Stimulated activated CD4-positive, alpha-beta T cell treated with anti-CD3 and anti-CD28 coated beads, Interleukin-2, amount 100 ng/mL, for 4 hours (primary cell): ENCODE results near the gene GPX3.

Source experiments
- DNase-seq: peaks from one replicate; pipeline ENCODE4 v3.0.0-alpha.2; 2020; ENCODE audit warnings: low read depth

Gene GPX3

DNA sequence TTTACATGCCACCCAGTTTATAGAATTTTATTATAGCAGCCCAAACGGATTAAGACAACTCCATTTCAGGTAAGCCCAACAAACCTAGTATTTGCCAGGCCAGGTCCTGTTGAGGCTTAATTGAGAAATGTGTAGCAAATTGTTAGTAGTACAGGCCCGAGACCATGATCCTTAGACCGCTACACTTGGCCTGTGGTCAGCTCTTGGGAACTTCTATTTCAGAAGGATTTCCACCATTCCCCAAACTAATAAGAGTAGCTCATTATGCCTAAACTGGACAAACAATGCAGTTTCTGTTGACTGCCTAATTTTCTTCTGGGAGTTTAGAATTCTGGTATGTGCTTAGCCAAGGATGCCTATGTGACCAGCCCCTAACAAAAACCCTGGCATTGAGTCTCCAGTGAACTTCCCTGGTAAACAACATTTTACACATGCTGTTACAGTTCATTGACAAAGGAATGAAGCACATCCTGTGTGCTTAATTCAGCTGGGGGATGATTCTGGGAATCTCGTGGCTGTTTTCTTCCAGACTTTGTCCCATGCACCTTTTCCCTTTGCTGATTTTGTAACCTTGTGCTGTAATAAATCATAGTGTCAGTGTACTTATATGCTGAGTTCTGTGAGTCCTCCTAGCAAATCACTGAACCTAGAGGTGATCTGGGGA lies 5.6 kb upstream of the GPX3 start:
- DNase-seq: no peak

DNA sequence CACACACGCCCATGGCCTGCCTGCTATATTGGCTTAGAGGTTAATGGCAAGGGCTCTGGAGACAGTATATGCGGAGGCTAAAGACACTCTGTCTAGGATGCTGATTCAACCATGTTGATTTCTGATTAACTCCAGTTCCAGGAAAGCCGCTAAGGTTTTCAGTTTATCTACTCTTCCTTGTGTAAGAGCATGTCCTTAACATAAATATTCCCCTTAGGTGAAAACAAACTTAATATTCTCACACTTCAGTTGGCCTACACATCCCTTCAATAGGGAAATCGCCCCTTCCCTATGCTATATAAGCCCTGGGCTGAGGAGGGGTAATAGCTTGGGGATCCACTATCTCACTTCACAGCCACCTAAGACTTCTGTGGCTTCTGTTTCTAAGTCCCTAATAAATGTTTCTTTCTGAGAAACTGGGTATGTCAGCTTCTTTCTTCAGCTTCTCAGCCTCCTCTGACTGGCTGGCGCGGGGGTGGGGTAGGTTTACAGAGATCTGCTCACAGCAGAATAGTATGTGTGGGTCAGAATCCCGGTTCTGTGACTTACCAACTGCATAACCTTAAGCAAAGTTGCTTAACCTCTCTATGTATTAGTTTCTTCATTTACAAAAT lies 4.3 kb upstream of the GPX3 start:
- no peak for DNase-seq

DNA sequence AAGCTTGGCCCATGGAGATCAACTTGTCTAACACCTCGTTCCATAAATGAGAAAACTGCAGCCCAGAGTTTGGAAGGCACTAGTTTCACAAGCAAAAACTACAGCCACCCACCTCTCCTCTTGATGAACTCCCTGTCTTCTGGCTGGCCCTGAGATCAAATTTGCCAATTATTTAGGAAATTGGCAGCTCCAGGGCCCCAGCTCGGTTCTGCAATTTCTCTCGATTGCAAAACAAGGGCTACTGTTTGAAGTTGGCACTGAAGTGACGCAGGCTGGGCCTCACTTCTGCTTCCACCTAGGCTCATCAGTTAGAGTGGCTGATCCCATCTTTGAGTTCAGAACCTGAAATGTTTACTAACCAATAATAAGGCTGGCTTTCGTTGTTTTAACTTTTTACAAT lies 3.7 kb upstream of the GPX3 start:
- DNase-seq: no peak

DNA sequence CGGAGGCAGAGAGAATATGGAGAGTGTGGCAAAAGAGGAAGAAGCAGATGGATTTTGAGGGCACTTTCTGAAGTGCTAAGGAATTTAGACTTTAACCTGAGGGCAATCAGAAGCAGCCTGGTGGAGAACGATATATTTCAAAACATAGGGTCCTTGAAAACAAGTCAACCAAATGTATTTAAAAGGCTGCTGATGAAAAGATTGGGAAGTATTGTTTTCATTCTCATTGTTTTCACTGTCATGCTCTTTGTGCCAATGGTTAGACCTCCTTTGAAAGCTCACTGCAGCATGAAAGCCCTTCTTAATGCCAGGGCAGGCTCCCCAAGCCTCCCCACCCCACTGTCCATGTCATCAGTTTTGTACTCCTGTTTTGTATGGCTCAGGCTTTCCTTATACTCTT lies 2.5 kb upstream of the GPX3 start:
- no peak for DNase-seq

DNA sequence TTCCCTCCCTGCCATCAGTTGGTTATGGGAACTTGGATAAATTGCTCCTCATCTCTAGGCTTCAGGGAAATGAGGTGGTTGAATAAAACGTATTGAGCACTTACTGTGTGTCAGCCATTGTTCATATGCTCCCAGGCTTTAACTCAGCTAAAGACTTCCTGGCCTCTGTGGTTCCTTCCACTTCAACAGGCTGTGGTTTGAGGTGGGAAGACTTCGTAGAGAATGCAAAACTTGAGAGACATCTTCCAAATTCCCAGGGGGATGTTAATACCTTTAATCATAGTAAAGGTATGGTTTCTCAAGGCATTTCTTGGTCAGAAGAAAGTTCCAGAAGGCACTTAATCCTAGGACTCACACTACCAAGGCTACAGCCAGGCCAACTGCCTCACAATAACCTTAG lies 1.5 kb upstream of the GPX3 start:
- no peak for DNase-seq

DNA sequence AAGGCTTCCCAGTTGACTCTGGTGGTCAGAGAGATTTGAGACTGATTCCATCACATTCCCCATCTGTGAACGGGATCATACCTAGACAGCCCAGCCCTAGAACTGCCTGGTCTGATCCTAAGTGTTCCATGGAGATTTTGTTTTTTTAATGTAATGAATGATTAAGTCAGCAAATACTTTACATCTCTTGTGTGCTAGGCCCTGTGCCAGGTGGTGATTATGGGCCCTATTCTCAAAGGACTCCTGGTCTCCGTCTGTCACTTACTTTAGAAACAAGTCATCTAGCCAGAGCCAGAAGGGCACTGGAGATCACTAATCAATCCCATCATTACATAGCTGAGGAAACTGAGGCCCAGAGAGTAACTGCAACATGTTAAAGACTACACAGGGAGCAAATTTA lies 1.1 kb upstream of the GPX3 start:
- no peak for DNase-seq

DNA sequence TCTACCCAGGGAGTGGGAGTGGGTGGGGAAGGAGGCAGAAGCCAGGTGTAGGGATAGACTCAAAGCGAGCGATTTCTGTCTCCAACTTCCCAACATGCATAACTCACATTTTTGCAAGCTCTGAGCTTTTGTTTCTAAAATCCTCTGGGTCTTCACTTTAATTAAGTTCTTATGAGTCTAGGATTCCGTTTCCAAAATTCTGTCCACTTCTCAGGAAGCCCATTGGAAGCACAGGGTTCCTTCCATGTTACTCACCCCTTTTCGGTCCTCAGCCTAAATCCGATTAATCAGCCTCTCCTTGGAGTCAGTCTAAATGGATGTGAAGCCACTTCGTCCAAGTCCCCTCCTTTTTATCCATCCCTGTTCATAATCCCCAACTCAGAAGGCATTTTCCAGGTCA lies 1.4 kb downstream of the GPX3 start:
- DNase-seq: no peak

DNA sequence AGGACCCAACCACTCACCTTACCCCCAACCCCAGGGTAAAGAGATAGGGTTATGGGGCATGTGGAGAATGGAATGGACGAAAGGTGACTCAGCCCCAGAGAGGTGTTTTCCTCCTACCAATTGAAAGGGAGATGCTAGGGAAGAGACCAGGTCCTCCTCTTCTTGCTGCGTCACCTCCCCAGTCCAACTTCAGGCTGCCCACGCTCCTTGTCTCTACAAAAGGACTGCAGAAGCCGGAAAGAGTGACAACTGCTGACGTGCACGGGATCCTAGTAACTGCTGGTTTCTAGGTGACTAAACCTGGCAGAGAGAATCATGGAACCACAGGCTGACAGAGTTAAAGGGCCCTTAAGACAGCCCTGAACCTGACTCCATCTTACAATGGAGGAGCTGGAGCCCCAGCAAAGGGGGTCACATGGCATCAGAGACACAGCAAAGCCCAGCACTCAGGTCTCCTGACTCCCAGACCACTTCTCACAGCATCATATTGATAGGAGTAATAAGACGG lies 2.2 kb downstream of the GPX3 start:
- no peak for DNase-seq

DNA sequence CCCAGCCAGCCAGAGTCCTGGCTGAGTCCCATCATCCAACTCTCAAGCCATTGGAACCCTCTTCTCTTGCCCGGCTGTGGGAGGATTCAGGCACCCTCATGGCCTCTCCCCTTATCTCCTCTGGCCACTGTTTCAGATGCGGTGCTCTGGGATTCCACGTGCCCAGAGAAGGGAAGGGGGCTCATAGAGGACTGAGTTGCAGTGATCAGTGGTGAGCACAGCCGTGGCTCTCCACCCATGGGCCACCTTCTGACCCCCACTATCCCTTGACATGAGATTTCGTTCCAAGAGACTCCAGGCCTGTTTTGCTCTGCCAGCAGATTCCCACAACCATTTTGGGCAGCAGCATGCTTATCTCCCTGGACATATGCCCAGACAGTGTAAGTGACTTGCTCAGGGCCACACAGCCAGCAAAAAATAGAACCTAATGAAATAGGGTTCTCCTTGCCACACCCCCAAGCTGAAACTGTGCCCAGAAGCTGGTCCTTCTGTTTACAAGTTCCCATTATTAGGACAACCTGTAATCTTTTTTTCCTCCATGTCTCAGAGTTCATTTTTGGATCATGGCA lies 2.7 kb downstream of the GPX3 start:
- no peak for DNase-seq

DNA sequence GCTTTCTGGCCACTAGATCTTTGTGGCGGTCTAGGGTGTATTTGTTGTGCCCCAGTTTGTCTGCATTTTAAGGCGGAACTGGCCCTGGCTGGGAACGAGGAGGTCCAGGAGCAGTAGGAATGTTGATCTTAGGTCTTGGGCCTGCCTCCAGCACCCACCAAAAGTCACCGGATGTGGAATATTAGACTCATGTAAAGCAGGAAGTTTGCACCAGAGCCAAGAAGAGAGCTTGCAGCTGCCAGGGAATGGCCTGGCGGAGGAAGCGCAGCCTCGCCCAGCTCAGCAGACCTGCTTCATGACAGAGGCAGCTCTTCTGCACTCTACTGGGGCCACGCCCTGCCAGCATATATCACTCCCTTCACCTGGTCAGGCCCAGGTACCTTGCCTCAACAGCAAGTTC lies 3.3 kb downstream of the GPX3 start:
- DNase-seq: no peak

DNA sequence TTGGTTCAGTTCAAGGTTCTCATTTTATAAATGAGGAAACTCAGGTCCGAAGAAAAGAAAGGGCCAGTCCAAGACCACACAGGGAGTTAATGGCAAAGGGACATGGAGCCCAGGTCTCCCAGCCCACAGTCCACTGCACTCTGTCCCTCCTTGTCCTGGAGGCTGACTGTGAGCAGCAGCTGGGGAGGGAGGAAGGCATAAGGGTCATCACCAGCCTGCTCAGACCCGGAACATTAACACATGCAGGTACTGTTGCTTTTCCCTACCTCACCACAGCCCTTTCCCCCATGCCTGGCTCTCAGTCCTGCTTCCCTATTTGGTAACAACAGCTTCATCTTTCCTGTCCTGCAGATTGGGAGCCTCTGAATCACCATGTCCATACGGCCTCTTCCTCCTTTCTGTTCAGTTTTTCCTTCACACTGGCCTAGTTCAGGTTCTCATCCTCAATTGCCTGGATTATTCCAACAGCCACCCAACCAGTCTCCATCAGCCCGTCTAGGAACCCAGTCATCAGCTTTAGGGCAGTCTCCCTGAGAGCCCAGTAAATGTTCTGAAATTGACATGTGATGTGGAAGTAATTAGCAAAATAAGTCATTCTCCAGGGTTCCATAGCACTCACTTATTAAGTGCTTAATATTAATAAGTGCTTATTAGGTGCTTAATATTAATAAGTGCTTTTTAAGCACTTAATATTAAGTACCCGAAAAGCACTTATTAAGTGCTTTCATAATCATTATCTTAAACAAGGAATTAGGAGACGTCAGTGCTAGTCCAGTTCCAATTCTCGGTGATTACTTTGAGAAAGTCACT lies 4.3 kb downstream of the GPX3 start:
- DNase-seq: no peak

DNA sequence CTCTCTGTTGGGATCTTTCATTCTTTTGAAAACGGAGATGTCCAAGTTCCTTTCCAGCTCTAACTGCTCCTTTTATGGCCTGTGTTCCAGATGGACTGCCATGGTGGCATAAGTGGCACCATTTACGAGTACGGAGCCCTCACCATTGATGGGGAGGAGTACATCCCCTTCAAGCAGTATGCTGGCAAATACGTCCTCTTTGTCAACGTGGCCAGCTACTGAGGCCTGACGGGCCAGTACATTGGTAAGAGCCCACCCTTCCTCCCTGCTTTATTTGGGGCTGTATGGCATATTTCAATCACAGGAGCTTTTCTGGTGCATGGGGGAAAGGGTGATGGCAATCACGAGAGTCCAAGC lies 4.8 kb downstream of the GPX3 start:
- DNase-seq: no peak

DNA sequence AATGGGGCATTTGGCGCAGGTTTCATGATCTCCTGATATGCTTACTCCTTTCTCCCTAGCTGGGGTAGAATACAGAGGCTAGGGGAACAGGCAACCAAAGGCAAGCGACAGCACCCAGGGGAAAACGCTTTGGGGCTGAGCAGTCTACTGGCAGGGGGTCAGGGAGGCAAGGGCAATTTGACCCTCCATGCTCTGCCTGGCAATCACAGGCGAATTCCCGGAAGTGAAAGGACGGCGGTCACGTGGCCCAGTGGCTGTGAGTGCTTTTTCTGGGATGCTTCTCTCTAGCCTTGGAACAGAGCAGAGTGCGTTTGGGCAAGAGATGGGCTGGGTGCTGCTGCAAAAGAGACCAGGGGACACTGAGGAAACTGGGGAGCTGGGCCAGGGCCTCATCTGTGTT lies 5.7 kb downstream of the GPX3 start:
- DNase-seq: no peak

DNA sequence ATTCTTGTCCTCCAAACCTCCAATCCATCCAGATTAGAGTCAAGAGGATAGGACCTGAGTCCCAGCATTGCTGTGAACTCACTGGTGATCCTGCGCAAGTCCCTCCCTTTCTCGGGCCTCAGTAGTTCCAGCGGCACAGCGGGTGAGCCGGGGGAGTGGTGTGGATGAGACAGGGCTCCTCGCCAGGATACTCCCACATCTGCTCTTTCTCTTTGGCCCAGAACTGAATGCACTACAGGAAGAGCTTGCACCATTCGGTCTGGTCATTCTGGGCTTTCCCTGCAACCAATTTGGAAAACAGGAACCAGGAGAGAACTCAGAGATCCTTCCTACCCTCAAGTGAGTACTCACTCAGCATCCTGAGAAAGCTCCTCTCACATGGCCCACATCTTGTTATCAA lies 6.3 kb downstream of the GPX3 start:
- no peak for DNase-seq

DNA sequence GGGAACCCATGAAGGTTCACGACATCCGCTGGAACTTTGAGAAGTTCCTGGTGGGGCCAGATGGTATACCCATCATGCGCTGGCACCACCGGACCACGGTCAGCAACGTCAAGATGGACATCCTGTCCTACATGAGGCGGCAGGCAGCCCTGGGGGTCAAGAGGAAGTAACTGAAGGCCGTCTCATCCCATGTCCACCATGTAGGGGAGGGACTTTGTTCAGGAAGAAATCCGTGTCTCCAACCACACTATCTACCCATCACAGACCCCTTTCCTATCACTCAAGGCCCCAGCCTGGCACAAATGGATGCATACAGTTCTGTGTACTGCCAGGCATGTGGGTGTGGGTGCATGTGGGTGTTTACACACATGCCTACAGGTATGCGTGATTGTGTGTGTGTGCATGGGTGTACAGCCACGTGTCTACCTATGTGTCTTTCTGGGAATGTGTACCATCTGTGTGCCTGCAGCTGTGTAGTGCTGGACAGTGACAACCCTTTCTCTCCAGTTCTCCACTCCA lies 7.6 kb downstream of the GPX3 start:
- no peak for DNase-seq

DNA sequence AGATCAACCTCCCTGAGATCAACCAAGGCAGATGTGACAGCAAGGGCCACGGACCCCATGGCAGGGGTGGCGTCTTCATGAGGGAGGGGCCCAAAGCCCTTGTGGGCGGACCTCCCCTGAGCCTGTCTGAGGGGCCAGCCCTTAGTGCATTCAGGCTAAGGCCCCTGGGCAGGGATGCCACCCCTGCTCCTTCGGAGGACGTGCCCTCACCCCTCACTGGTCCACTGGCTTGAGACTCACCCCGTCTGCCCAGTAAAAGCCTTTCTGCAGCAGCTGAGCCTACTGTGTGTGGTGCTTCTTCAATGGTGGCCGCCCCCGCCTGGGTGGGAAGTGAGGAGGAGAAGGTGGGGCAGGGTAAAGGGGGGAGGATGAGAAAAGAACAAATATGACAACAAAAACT lies 8.3 kb downstream of the GPX3 start:
- DNase-seq: no peak

DNA sequence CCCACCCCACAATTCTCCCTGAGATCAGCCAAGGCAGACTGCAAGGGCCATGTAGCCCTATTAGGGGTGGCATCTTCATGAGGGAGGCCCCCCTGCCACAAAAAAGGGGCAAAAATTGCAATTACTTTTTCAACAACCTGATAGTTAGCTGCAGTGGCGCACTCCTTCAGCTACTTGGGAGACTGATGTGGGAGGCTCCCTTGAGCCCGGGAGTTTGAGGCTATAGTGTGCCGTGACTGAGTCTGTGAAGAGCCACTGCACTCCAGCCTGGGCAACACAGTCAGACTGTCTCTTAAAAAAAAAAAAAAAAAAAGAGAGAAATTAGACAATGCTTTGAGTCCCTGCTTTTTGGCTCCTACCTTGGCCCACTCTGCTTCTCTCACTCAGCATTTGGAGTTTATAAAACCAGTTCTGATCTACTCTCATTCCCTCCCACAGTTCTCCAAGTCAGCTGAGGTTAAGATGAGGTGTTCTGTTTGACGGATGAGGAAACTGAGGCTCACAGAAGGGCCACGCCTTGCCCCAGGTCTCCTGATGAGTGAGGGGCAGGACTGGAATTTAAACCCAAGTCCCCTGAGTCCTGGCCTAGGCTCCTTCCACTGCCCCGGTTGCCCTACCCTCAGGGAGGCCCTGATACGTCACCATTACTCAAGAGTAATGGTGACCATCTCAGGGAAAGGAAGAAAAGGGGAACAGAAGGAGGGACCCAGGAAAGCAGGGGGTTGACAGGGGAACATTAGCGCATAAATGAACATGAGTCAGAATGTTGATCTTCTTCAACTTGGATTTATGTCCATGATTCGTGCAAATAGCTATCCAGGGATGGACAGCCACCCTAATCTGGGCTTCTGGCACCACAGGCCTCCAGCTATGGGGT lies 9.0 kb downstream of the GPX3 start:
- DNase-seq: no peak

DNA sequence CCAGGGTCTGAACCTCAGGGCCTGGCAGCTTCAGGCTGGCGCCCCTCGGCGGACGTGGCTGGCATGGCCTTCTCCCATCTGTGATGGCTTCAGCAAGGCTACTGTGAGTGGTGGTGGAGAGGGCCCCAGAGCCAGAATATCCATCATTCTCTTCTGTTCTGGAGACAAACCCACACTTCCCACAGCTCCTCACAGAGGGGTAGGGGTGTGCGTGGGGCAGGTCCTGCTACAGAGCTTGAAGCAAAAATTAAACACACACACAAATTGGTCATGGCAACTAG lies 9.6 kb downstream of the GPX3 start:
- no peak for DNase-seq

DNA sequence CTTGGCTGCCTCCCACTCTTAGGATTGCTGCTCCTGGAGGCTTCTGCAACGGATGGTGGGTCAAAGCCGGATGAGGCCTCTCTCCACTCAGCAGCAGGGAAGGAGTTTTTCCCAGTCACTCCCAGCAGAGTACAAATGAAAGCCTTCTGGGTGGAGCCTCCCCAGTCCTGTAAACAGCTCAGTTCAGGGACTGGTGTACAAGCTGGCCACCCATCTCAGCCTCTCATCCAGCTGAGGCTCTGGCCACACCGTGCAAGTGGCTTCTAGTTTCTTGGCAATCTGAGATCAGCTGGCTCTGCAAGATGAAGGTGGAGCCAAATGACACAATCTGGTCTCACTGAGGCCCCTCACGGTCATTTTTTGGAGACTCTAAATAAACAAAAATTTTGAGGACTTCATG lies 10.0 kb downstream of the GPX3 start:
- DNase-seq: no peak

DNA sequence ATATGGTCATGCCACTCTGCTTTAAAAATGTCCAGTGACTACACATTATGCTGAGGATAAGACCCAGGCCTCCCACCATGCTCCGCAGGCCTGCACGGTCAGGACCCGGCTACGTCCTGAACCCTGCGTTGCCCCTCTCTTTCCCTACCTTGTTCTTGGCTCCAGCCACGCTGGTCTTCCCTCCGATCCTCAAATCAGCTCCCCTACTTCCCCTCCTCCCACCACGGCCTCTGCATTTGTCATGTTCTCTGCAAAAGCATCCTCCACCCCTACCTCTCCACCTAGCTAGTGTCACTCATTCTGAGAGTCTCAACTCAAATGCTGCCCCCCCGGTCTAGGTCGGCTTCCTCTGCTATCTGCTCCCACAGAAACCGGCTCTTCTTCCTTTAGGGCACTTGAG lies 11.2 kb downstream of the GPX3 start:
- no peak for DNase-seq

DNA sequence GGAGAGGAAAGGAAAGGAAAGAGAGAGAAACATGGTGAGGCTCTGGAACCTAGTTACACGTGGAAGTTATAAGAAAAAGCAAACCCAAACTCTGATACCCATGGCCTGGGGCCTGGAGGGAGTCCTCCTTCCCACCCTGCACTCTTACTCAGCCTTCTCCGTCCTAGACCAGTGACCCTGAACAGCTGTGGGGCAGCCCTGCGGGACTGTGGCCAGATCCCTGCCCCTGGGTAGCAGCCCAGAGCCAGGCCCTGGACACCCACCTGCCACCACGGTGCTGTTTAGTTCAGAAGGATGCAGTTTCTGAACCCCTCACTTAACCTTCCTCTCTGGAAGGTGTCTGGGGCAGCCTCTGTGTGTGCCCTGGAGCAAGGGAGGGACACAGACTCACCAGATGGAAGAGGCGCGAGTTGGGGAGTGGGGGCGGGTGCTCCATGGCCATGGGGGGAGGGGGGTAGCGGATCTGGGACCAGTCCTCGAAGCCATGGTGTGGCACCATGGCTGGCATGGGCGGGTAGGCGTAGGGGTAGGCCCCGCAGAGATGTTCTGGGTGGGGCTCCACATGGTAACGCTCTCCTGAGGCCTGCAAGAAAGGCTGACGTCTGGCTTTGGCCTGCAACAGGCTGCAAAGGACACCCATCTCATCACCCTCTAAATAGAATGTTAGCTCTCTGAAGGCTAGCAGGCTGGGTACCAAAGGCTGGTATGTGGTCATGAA lies 13.0 kb downstream of the GPX3 start:
- no peak for DNase-seq
